Ovary (tissue), 9 donors: ENCODE data around the gene SLIT2. TPM values are rescaled to one million over a fixed set of nuclear protein-coding genes. Genes with fewer than 3 reads are reported as not detected.

Source experiments
- DNase-seq, 5 donors: peaks; one replicate each; pipeline ENCODE4 v3.0.0-alpha.2; 2019 to 2020
- H3K27ac ChIP-seq, 2 donors: fragments of 200-600 bp; one replicate each; pipeline versions ENCODE4 v1.5.1 to v1.8.0; 2019 to 2022
- H3K27me3 ChIP-seq: fragments of 200-600 bp; one replicate; pipeline ENCODE4 v1.8.0; 2022
- H3K36me3 ChIP-seq: fragments of 200-600 bp; sonication (generic); one replicate; pipeline ENCODE4 v1.5.1; 2019
- H3K4me1 ChIP-seq: one replicate; pipeline ENCODE4 v1.8.1; 2013; ENCODE audit warnings: mild to moderate bottlenecking, moderate library complexity; ENCODE audit not compliant: insufficient read depth
- H3K4me3 ChIP-seq: fragments of 200-600 bp; sonication (generic); one replicate; pipeline ENCODE4 v1.5.1; 2017
- H3K9me3 ChIP-seq, 2 donors: fragments of 200-600 bp in 1 of 2; sonication (generic) in 1 of 2; one replicate each; pipeline versions ENCODE4 v1.5.1 to v1.8.1; 2013 to 2019; ENCODE audit warnings: mild to moderate bottlenecking in 1 of 2, moderate library complexity in 1 of 2
- EP300 ChIP-seq: sonication (generic); formaldehyde crosslinking; IDR thresholded peaks from one replicate; pipeline ENCODE4 v1.6.1; 2017; ENCODE audit warnings: antibody characterized with exemption
- POLR2A ChIP-seq: fragments of 450-650 bp; IDR thresholded peaks from one replicate; pipeline ENCODE4 v1.6.1; 2017; ENCODE audit warnings: antibody characterized with exemption, mild to moderate bottlenecking, moderate library complexity
- WGBS, 3 donors: extraction: QIAGEN DNeasy Blood & Tissue Kit in 1 of 3; methylation state at CpG; one replicate each; pipeline versions ENCODE4 v1.1.5 to v1.1.7; 2013 to 2017; 5-methylcytosine and 5-hydroxymethylcytosine counted together
- intact Hi-C, 4 donors: fragments of 100-400 bp; cut with DNase I; formaldehyde crosslinking; loops; one replicate each; pipeline versions ENCODE4 v1.11.0 to v1.15.1; 2022 to 2023
- polyA plus RNA-seq, 2 donors: library from polyadenylated mRNA; stranded (reverse); fragments of 200-250 nt in 1 of 2; fragments of 350-450 nt in 1 of 2; fragmentation: Illumina TruSeq in 1 of 2; extraction: RNeasy Lipid Tissue Mini Kit (QIAGEN cat#74804) in 1 of 2; gene quantifications; one replicate each; pipeline ENCODE4 v1.2.3, GENCODE V29; 2013 to 2014
- total RNA-seq, 7 donors: library from RNA; depleted of rRNA in 2 of 7; stranded (reverse); fragments of >200 nt in 2 of 7; fragmentation: NEBNext Ultra II Directional in 3 of 7; extraction: Animal tissue kit (Norgen Biotek cat#: 25700) in 3 of 7; gene quantifications; one replicate each; pipeline versions ENCODE4 v1.1.0 to v1.2.4, GENCODE V29; 2016 to 2023
- TF ChIP-seq, protein P1 (sequence below), 3 donors: fragments of 450-650 bp in 2 of 3; fragments of 200-600 bp in 1 of 3; IDR thresholded peaks; one replicate each; pipeline versions ENCODE4 v1.5.1 to v1.8.0; 2016 to 2022; ENCODE audit warnings: antibody characterized with exemption in 3 of 3, mild to moderate bottlenecking in 1 of 3
- donor health status: DM: no; HTN: no; CAD: no; lungs with moderate emphysema.
- donor health status: DM: no; HTN: no; CAD: no.
- donor health status: Bipolar disorder and iron deficiency.
- donor health status: DM: yes; HTN: yes; CAD: no.
- donor health status: DM: no; HTN: no; CAD: no.
- donor health status: DM: yes; HTN: yes; CAD: no.

The SLIT2 gene
- total and polyA plus RNA-seq, 9 donors = 2.0 to 17.7 (median 10.1) TPM

DNA sequence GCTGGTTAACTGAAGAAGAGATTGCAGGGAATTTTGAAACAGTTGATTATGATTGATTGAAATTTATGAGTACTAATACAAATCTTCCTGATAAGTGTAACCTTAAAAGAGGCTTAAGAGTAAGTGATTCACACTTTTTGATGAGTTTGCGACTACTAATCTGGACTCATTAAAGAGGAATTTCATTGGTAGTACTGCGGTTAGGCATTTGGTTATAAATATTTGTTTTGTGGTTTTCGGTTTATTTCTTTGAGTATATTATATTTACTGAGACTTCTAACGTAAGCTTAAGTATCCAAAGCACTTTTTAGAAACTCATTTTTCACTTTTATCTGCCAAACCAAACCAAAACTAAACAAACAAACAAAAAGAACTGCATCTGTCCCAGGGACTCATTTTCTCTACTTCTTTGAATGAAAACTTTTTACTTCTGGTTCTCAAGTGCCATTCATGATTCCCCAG lies 20.7 kb downstream of the SLIT2 start:
- Histone ChIP-seq H3K4me1 (no peaks in the 10 kb centered on the region), H3K27me3 (no peaks in the 10 kb centered on the region), H3K36me3 (no peaks in the 10 kb centered on the region), H3K27ac (no peak overlapping the region), H3K4me3 (no peak overlapping the region), H3K9me3 (no peaks in the 10 kb centered on the region)
- TF ChIP-seq EP300 = no peak
- no peak for TF ChIP-seq POLR2A
- TF ChIP-seq, protein P1, sequence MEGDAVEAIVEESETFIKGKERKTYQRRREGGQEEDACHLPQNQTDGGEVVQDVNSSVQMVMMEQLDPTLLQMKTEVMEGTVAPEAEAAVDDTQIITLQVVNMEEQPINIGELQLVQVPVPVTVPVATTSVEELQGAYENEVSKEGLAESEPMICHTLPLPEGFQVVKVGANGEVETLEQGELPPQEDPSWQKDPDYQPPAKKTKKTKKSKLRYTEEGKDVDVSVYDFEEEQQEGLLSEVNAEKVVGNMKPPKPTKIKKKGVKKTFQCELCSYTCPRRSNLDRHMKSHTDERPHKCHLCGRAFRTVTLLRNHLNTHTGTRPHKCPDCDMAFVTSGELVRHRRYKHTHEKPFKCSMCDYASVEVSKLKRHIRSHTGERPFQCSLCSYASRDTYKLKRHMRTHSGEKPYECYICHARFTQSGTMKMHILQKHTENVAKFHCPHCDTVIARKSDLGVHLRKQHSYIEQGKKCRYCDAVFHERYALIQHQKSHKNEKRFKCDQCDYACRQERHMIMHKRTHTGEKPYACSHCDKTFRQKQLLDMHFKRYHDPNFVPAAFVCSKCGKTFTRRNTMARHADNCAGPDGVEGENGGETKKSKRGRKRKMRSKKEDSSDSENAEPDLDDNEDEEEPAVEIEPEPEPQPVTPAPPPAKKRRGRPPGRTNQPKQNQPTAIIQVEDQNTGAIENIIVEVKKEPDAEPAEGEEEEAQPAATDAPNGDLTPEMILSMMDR (IDR thresholded peaks at IDR 0.05) = no peak
- WGBS, 3 donors = 71 to 86% (median 80%) methylated on average over 4 of the region's 4 CpGs
- intact Hi-C loops = no loop called here
- no peak for DNase-seq

DNA sequence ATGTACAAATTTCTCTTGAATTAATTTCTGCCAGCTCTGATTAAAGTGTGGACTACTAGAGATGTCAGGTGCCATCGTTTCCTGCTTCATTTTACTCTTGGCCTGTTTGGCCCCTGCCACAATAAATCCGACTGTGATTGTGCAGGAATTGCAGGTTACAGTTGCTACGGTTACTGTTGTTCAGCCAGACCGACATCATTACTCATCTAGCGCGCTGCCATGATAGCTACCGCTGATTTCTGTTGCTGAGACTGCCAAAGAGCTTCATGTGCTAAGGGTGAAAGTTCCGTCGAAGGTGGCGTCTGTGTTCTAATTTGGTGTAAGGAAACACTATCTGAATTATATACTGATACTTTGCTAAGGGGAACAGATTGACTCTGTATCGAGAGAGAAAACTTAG lies 22.1 kb downstream of the SLIT2 start:
- Histone ChIP-seq H3K4me1 (no peaks in the 10 kb centered on the region), H3K4me3 (no peak overlapping the region), H3K27ac (no peak overlapping the region), H3K36me3 (no peaks in the 10 kb centered on the region), H3K27me3 (no peaks in the 10 kb centered on the region), H3K9me3 (no peaks in the 10 kb centered on the region)
- intact Hi-C loops = no loop called here
- DNase-seq = no peak
- TF ChIP-seq EP300 (no peak), POLR2A (no peak)
- TF ChIP-seq, protein P1 (IDR thresholded peaks at IDR 0.05) = no peak
- 85 to 90% (median 89%) methylated on average over 11 of the region's 11 CpGs for WGBS, 3 donors

DNA sequence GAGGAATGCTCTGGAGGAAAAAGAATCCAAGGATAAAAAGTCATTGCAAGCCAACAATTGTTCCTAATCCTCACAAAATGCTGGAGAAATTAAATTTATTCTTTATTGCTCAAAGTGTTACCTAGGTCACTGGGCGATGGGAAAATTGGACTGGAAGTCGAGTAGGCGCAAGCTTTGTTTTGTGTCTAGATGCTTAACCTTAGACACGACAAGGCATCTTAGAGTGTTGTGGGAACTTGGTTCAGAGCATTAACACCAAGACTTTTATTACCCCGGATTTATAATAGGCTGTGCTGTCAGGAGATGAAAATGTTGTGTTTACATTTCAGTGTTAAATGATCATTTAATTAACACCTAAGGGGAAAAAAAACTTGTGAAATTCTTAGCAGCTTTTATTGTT lies 25.1 kb downstream of the SLIT2 start:
- H3K27ac ChIP-seq = no peak overlapping the region
- H3K4me3 ChIP-seq = no peak overlapping the region
- no peaks in the 10 kb centered on the region for H3K36me3 ChIP-seq
- intact Hi-C loops = no loop called here
- WGBS, 3 donors = 56 to 69% (median 68%) methylated on average over 5 of the region's 5 CpGs
- TF ChIP-seq, protein P1 (IDR thresholded peaks at IDR 0.05) = no peak
- no peak for TF ChIP-seq POLR2A
- TF ChIP-seq EP300 = no peak
- no peaks in the 10 kb centered on the region for H3K27me3 ChIP-seq
- no peak for DNase-seq
- no peaks in the 10 kb centered on the region for H3K4me1 ChIP-seq
- no peaks in the 10 kb centered on the region for H3K9me3 ChIP-seq

DNA sequence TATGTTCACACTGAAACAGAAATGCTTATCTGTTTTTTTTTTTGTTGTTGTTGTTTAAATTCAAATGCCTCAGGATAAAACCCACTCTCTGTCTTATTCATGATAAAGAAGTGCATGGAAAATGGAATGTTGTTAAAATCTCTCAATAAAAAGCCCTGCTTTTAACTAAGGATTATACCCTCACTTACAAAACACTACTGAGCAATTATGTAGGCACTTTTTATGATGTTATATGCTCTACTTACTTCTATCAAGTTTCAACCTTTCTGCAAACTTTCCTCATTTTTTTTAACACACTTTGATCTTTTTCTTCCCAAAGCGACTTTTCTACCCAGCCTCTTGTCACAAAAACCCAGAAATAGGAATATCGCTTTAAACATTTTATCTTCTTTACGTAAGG lies 26.5 kb downstream of the SLIT2 start:
- no peaks in the 10 kb centered on the region for H3K27me3 ChIP-seq
- WGBS, 3 donors = 85 to 93% (median 89%) methylated on average over 3 of the region's 3 CpGs
- no peak overlapping the region for H3K27ac ChIP-seq
- intact Hi-C loops = no loop called here
- H3K4me3 ChIP-seq = no peak overlapping the region
- H3K4me1 ChIP-seq = no peaks in the 10 kb centered on the region
- TF ChIP-seq EP300 = no peak
- TF ChIP-seq, protein P1 (IDR thresholded peaks at IDR 0.05) = no peak
- TF ChIP-seq POLR2A = no peak
- no peak for DNase-seq
- H3K9me3 ChIP-seq = no peaks in the 10 kb centered on the region
- no peaks in the 10 kb centered on the region for H3K36me3 ChIP-seq

DNA sequence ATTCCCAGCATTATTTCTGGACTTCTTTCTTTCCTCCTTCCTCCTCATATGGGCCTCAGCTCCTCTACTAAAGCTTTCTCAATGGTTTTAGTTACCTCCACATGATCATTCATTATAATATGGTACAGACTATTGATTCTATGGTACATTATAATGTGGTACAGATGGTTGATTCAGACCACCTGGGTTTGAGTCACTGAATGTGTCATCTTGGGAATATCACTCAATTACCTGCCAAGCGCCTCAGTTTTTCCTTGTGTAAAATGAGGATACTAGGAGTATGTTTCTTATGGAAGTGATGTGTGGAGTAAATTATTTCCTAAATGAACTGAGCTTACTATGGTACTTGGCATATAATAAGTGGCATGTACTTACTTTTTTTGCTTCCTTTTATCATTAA lies 27.7 kb downstream of the SLIT2 start:
- H3K36me3 ChIP-seq = no peaks in the 10 kb centered on the region
- DNase-seq = no peak
- no peak for TF ChIP-seq EP300
- TF ChIP-seq, protein P1 (IDR thresholded peaks at IDR 0.05) = no peak
- TF ChIP-seq POLR2A = no peak
- H3K9me3 ChIP-seq = no peaks in the 10 kb centered on the region
- H3K27ac ChIP-seq = no peak overlapping the region
- H3K27me3 ChIP-seq = no peaks in the 10 kb centered on the region
- WGBS, 3 donors = 97% methylated on average over 1 of the region's 1 CpG
- H3K4me3 ChIP-seq = no peak overlapping the region
- intact Hi-C loops = no loop called here
- no peaks in the 10 kb centered on the region for H3K4me1 ChIP-seq
